ENCODE results near the gene CTXND1.

- no peak for TF ChIP-seq CTCF (conservative IDR thresholded peaks at IDR 0.05; ENCODE audit: low read length)
- TF ChIP-seq EZH2phosphoT487 (IDR thresholded peaks at IDR 0.05; ENCODE audit: borderline replicate concordance, low read depth, low read length) = no peak
These were observed 99.7 kb downstream of the CTXND1 start for GRCh38 chr15:80152180-80152895.

All from OCI-LY7 (cell line).